ENCODE results near the gene SURF6.

SURF6 gene

GRCh38 chr9:133374612-133375115, 38.7 kb upstream of the SURF6 start:
- TF ChIP-seq CTCF (IDR thresholded peaks at IDR 0.05): no peak
- H3K27ac ChIP-seq: peak overlapping the region; percentile 95 to 97
- peak overlapping the region; percentile 99 for H3K4me3 ChIP-seq
- no peak for DNase-seq (ENCODE audit: low spot score)

- DNase-seq (ENCODE audit: low spot score): no peak
- Histone ChIP-seq H3K4me3 (peak overlapping the region; percentile 18), H3K27ac (no peak overlapping the region)
- no peak for TF ChIP-seq CTCF (IDR thresholded peaks at IDR 0.05)
Measured at GRCh38 chr9:133372144-133372543, 36.2 kb upstream of the SURF6 start.

GRCh38 chr9:133371261-133371711, 35.3 kb upstream of the SURF6 start:
- DNase-seq (ENCODE audit: low spot score): no peak
- Histone ChIP-seq H3K4me3 (peak overlapping the region; percentile 18), H3K27ac (no peak overlapping the region)
- TF ChIP-seq CTCF (IDR thresholded peaks at IDR 0.05): no peak

- no peak for DNase-seq (ENCODE audit: low spot score)
- Histone ChIP-seq H3K4me3 (no peak overlapping the region), H3K27ac (no peak overlapping the region)
- no peak for TF ChIP-seq CTCF (IDR thresholded peaks at IDR 0.05)
Measured at GRCh38 chr9:133370685-133371084, 34.7 kb upstream of the SURF6 start.

GRCh38 chr9:133369933-133370332, 33.9 kb upstream of the SURF6 start:
- TF ChIP-seq CTCF (IDR thresholded peaks at IDR 0.05): no peak
- H3K27ac ChIP-seq: no peak overlapping the region
- no peak for DNase-seq (ENCODE audit: low spot score)
- H3K4me3 ChIP-seq: no peak overlapping the region

- Histone ChIP-seq H3K4me3 (no peak overlapping the region), H3K27ac (no peak overlapping the region)
- DNase-seq (ENCODE audit: low spot score): no peak
- no peak for TF ChIP-seq CTCF (IDR thresholded peaks at IDR 0.05)
Measured at GRCh38 chr9:133369422-133369821, 33.4 kb upstream of the SURF6 start.

- no peak overlapping the region for H3K27ac ChIP-seq
- TF ChIP-seq CTCF (IDR thresholded peaks at IDR 0.05): no peak
- no peak for DNase-seq (ENCODE audit: low spot score)
- H3K4me3 ChIP-seq: no peak overlapping the region
Measured at GRCh38 chr9:133368249-133368881, 32.4 kb upstream of the SURF6 start.

All from coronary artery (tissue), 2 donors.